Kasumi-1 (cell line): ENCODE data around the gene COLGALT1.

Experiments used
- DNase-seq, 2 experiments: peaks; one replicate each; lab custom pipeline; 2025; lab: John Stamatoyannopoulos, UW

The COLGALT1 gene

GRCh38 chr19:17623224-17623935 lies 67.9 kb downstream of the COLGALT1 start:
- DNase-seq: no peak

DNA sequence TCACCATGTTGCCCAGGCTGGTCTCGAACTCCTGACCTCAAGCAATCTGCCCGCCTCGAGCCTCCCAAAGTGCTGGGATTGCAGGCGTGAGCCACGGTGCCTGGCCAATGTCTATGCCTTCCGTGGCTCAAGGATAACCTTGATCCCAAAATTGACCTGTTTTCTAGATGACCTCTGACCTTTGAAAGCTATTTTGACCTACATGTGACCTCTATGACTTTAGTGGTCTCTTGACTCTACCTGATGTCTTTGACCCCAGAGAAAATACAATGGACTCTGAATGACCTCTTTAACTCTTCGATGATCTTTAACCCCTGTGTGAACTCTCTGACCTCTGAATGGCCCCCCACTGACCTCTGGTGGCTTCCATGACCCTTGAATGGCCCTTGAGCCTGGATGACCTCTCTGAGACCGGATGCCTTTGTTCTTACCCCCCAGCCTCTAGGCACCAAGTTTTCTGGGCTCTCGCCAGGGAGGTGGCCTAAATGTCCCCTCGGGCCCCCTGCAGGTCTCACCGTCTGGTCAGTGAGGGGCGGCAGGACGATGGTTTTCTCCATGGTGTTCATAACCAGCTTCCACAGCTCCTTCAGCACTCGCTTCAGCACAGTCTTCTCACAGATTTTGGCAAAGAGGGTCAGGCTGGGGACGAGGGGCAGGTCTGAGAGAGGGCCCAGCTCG lies 69.0 kb downstream of the COLGALT1 start:
- DNase-seq: no peak

- DNase-seq: no peak
Measured at GRCh38 chr19:17625043-17625442, 69.6 kb downstream of the COLGALT1 start.

DNA sequence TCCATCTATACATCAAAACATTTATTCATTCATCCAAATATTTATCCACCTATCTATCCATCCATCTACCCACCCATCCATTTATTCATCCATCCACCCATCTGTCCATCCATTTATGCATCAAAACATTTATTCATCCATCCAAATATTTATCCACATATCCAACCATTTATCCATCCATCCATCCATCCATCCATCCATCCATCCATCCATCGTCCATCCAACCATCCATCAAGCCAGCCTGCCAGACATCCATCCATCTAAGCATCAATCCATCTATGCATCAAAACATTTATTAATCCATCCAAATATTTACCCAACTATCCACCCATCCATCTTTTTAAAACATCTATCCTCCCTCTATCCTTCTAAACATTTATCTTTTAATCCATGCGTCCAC lies 70.5 kb downstream of the COLGALT1 start:
- DNase-seq: no peak

DNA sequence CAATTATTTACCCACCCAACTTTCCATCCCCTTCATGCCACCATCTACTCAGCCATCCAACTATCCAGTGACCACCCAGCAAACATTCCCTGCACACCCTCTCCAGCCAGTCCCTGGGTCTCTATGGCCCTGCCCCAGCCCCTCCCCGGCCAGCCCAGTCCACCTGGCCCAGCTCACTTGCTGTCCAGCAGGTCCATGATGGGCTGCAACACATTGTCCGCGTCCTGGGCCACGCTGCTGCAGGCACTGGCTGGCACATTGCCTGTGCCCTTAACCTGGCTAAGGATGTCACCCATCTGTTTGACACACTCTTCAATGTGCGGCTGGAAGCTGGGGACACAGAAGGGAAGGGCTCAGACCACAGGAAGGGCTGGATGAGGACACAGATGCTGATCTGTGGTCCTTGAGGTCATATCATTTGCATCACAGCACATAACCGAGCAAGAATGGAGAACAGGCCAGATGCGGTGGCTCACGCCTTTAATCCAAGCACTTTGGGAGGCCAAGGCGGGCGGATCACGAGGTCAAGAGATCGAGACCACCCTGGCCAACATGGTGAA lies 71.1 kb downstream of the COLGALT1 start:
- DNase-seq: no peak

- no peak for DNase-seq
Measured at GRCh38 chr19:17627161-17627560, 71.7 kb downstream of the COLGALT1 start.

GRCh38 chr19:17627921-17628320 lies 72.5 kb downstream of the COLGALT1 start:
- no peak for DNase-seq

DNA sequence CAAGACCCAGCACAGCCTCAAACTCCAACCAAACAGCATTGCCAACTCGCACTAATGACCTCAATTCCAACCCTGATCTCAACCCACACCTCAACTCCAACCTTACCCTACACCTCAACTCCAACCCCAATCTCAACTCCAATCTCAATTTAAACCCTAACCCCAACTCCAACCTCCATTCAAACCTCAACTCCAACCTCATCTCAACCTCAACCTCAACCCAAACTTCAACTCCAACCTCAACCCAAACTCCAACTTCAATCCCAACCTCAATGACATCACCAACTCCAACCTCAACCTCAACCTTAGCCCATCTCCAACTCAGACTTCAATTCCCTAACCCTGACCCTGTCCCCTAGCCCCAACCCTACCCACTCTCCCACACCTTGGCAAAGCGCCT lies 74.3 kb downstream of the COLGALT1 start:
- DNase-seq: no peak

DNA sequence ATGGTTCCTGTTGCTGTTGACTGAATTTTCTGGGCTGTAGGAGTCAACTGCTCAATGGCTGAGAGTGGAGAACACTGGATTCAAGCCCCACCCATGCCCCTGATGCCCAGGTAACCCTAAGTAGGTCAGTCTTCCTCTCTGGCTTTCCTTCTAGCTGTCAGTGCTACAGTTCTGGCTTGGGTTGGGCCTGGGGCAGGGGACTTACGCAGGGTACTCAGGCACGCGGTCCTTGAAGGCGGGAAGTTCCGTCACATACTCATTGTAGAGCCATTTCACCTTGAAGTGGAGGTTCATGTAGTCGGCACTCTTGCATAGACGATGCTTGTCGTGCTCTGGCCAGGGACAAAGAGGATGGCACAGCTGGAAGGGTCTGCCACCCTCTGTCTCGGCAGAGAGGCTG lies 77.1 kb downstream of the COLGALT1 start:
- no peak for DNase-seq
